Activated CD8-positive, alpha-beta memory T cell treated with anti-CD3 and anti-CD28 coated beads for 48 hours (primary cell): ENCODE results near the gene USP36.
"Not testable (repeated sequence)": the region's sequence is repeated elsewhere in the genome, so short reads cannot be mapped to it uniquely, and the experiment has no call there.

Source experiments
- DNase-seq, 3 experiments: peaks; one replicate each; pipeline ENCODE4 v3.0.0-alpha.2; 2020; ENCODE audit warnings: low read depth in 2 of 3, low spot score in 2 of 3

Gene USP36

DNA sequence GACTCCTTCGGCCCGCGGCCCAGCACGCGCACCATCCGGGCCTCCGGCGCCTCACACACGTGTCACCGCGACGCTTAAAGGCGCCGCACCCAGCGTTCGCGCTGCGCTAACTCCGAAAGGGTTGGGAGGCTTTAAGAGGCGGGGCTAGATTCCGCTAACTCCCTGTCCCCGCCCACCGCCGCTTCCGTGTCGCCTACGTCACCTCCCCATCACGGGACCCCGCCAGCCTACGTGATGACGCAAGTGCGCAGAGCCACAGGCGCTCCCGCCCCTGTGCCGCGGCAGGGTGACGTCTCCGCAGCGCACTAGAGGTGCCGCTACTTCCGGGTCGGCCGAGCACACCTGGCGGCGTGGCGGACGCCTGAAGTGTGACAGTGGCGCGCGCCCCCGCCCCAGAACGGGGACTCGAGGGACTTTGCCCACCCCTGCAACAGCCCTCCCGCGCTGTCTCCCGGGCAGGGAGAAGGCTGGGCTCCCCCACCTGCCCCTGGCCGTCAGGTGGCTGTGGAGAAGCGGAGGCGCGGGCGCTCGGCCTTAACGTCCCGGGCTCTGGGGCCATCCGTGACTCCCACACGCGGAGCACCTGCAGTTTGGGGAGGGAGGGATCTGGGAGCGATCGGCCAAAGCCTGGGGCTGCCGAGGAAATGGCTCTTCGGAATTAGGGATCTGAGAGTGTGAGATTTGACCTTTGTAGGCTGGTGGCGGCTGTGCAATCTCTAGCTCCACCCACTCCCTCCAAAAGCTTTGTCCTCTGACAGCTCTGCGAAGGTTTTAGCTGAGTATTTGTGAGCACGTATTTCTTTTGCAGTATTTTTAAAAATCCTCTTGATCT lies at the start of gene USP36:
USP36 (minus strand) TSS at position 35 of the 832 bp plus-strand sequence. CDS start 4,451 bp downstream, outside the sequence.
- peak; percentile 95 to 99 (median 99) for DNase-seq

- not testable (repeated sequence) for DNase-seq
Observed at GRCh38 chr17:78890096-78890495, 49.5 kb upstream of the USP36 start.

- DNase-seq, result no peak
Observed at GRCh38 chr17:78889531-78889930, 48.9 kb upstream of the USP36 start.

- no peak for DNase-seq
Observed at GRCh38 chr17:78888941-78889518, 48.4 kb upstream of the USP36 start.

- DNase-seq, result no peak
Observed at GRCh38 chr17:78886954-78887353, 46.3 kb upstream of the USP36 start.

DNA sequence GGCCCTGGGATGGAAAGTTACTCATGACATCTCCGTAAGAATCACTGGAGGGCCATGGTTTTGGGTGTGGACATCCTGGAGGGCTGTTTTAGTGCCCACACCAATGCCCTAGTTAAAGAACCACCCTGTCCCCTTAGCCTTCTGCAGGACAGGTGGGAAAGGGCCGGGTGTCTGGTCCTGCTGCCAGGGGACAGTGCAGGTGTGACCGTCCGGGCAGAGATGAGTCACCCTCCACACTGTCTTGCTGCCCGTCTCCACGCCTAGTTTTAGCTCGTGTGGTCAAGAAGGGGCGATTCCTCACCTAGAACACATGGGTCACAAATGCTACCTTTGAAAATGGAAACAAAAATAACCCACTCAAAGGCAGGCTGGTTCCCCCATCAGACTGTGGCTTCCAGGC lies 45.3 kb upstream of the USP36 start:
- DNase-seq, result no peak

DNA sequence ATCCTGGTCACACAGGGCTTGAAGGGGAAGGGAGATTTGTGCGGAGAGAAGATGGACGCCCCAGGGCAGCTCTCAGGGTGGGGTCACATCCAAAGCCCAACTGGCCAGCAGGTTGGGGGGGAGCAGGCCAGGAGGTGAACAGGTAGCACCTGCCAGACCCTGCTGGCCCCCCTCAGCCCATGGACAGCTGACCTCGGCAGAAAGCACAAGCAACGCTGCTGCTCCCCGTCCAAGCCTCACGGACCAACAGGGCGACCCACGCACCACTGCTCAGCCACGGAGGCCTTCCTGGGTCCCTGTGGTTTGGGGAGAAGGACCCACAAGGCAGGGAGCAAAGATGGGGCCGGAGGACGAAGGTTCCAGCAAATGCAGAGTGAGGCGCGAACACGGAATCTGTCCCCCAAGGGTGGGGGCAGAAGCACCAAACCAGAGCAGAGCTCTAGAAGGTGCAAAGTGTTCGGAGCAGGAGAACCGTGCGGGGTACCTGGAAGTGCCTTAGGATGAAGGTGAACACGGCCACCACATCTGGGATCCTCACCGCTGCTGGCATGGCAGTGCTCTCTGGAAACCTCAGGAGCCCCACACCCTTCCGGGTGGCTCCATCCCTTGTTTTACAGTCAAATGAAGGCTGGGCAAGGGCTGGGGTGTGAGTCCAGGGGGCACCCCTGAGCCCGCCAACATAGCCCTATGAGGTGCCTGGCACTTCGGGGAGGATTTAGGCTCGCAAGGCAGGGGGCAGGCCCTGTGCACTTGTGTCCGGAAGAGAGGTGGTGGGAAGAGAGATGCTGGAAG lies 44.5 kb upstream of the USP36 start:
- DNase-seq, result no peak

- DNase-seq, result no peak
Observed at GRCh38 chr17:78884148-78884825, 43.7 kb upstream of the USP36 start.

GRCh38 chr17:78883533-78884131 lies 43.0 kb upstream of the USP36 start:
- DNase-seq, result no peak

DNA sequence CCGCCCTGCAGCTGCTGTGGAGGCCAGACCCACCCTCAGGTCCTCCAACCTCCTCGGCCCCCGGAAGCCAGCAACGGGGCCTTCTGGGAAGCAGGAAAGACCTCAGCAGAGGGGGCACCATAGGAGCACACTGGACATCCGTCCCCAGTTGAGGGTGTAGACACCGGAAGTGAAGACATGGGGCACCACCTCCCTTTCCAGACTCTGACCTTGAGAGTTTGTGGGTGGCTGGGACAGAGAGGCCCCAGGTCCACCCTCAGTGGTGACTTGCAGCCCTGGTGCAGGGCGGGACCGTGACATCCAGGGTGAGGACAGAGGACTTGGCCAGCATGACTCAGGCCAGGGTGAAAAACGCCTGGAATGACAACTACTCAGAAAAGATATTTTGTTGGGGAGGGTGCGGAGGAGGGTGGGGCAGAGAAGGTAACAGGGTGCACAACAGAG lies 42.5 kb upstream of the USP36 start:
- no peak for DNase-seq

- DNase-seq, result no peak
Observed at GRCh38 chr17:78882540-78883088, 42.0 kb upstream of the USP36 start.

DNA sequence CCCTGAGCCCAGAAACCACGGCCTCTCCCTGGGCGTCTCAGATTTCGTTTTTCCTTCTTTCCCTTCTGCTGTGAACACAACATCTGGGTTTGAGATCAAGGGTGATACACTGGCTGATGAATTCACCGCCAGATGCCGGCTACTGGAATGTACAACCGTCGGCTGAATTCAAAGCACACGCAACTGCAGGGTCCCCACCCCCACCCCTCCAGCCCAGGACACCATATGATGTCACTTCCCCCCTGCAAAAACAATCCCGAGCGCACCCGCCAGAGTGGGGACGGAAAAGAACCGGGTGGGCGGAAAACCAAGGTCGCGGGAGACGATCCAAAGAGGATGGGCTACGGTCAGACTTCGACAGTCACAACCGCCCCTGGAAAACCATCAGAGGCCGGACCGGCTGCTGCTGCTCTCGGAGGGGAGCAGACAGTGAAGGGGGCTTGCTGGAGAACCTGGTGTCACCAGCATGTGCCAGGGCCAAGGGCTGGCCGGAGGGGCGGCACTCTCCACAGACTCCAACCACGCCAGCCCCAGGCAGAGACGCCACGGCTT lies 39.1 kb upstream of the USP36 start:
- DNase-seq, result no peak

- no peak for DNase-seq
Observed at GRCh38 chr17:78878871-78879527, 38.4 kb upstream of the USP36 start.

GRCh38 chr17:78878261-78878660 lies 37.6 kb upstream of the USP36 start:
- no peak for DNase-seq

DNA sequence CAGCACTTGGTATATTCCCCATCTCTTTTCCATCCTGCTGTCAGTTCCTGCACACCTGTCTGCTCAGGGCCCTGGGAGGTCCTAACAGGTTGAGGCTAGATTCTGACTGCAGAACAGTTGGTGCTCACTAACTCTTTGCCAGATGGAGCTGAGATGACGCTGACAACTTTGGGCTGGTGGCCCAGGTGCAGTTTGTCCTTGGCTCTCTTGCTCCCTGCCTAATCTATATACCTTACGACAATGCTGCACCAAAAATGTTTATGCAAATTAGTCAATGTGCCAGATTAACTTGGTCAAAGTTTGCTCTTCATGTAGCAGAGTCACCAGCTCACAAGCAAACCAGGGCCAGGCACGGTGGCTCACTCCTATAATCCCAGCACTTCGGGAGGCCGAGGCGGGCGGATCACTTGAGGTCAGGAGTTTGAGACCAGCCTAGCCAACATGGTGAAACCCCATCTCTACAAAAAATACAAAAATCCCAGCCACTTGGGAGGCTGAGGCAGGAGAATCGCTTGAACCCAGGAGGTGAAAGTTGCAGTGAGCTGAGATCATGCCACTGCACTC lies 36.4 kb upstream of the USP36 start:
- DNase-seq, result not testable (repeated sequence)

DNA sequence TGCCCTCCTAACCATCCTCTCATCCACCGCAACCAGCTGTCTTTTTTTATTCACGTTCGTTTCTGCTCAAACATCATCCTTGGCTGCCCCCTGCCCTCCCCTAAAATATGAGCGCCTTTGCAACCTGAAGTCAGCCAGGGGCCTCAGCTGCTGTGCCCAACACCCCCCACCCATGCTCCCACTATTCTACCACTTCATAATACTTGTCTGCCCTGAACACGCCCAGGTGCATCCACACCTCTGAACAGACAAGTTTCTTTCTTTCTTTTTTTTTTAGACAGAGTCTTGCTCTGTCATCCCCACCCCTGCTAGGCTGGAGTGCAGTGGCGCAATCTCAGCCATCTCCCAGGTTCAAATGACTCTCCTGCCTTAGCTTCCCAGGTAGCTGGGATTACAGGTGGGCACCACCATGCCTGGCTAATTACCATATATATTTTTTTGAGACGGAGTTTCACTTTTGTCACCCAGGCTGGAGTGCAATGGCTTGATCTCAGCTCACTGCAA lies 35.5 kb upstream of the USP36 start:
- DNase-seq, result no peak

DNA sequence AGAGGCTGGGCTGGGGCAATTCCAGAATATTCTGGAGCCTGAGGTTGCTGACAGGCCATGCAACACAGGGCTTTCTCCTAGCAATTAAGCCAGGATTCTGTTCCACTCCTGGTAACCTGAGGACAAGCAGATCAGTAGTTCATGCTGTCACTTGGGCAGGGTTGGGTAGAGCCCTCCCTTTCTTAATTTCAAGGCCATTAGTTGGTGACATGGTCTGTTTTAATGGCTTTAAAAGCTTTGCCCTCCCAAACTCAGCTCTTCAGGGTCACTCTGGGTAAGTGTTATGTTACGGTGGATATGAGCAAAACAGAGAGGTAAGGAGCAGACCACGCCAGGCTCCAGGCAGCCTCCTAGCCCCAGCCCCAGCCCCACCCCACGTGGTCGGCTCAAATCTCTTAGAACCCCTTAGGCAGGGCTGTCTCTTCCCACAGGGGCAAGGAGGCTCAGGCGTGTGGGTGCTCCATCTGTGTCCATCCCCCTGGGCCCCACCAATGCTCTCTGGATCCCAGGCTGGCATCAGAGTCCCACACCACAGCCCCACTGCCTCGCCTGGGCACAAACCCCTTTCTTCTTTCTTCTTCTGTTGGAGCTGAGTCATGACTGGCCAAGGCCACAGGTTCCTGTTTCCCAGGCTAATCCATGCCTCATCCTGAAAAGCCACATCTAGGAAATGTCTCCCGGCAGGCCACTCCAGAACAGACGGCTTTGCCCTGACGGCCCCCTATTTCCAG lies 34.9 kb upstream of the USP36 start:
- DNase-seq, result no peak

GRCh38 chr17:78873519-78874340 lies 33.1 kb upstream of the USP36 start:
- no peak for DNase-seq
